GM12878 (cell line): ENCODE measurements around the gene SLC35E2B. TPM values are rescaled to one million over a fixed set of nuclear protein-coding genes. Genes with fewer than 3 reads are reported as not detected.
"Not testable (repeated sequence)": the region's sequence is repeated elsewhere in the genome, so short reads cannot be mapped to it uniquely, and the experiment has no call there.

ENCODE experiments used
- ATAC-seq: fragments of 200-7000 bp; cut with Tn5 transposase; 3 replicates; pipeline ENCODE4 v1.9.1; 2020; ENCODE audit warnings: mild to moderate bottlenecking, moderate library complexity
- BruUV-seq: library from RNA; stranded (reverse); fragments of 400-500 nt; replicated peaks from 2 replicates; lab custom pipeline; 2021; lab: Mats Ljungman, UMichigan
- CTCF ChIA-PET: fragments of 300-600 bp; sonication (Branson Sonifier 250); formaldehyde crosslinking; extraction: SDS; loops from one replicate; lab custom pipeline; 2021; ENCODE audit warnings: inconsistent platforms; lab: Yijun Ruan, JAX
- POLR2A ChIA-PET: fragments of 350-600 bp; formaldehyde crosslinking; extraction: SDS; loops from one replicate; lab custom pipeline; 2021; ENCODE audit warnings: inconsistent platforms; lab: Charles Lee
- RAD21 ChIA-PET: fragments of 300-600 bp; sonication (Branson Sonifier 250); formaldehyde crosslinking; loops from one replicate; lab custom pipeline; 2023; ENCODE audit warnings: antibody characterized with exemption; ENCODE audit not compliant: unreplicated experiment; lab: Charles Lee
- SMC1A ChIA-PET: fragments of 300-600 bp; sonication (Branson Sonifier 250); formaldehyde crosslinking; loops from one replicate; lab custom pipeline; 2023; ENCODE audit not compliant: unreplicated experiment, uncharacterized antibody; lab: Charles Lee
- DNase-seq: peaks from one replicate; pipeline ENCODE4 v3.0.0-alpha.2; 2011; ENCODE audit warnings: low read depth, low spot score
- FAIRE-seq: peaks from 3 replicates; lab custom pipeline; 2011; peaks lifted over from hg19 to GRCh38; lab: Jason Lieb, UNC
- H2AFZ ChIP-seq: 2 replicates; pipeline ENCODE4 v1.6.0; 2011; ENCODE audit warnings: low read depth, low read length, control low read depth; ENCODE audit not compliant: control insufficient read depth
- H3K27ac ChIP-seq: 2 replicates; pipeline ENCODE4 v1.5.1; 2011; ENCODE audit warnings: control low read depth; ENCODE audit not compliant: control insufficient read depth, insufficient read depth
- H3K27me3 ChIP-seq, 2 experiments: replicated peaks in 1 of 2; 2 replicates each; pipeline versions ENCODE4 v1.6.0 to v1.6.1; 2011; ENCODE audit warnings: low read length in 1 of 2; ENCODE audit not compliant: control insufficient read depth in 2 of 2, insufficient read depth in 2 of 2
- H3K36me3 ChIP-seq, 2 experiments: 2 replicates each; pipeline ENCODE4 v1.5.1; 2011; ENCODE audit warnings: low read length in 1 of 2; ENCODE audit not compliant: control insufficient read depth in 2 of 2, insufficient read depth in 2 of 2
- H3K4me1 ChIP-seq: 2 replicates; pipeline ENCODE4 v1.6.1; 2011; ENCODE audit warnings: mild to moderate bottlenecking, low read length, moderate library complexity, mixed read lengths; ENCODE audit not compliant: control insufficient read depth, insufficient read depth
- H3K4me2 ChIP-seq: 2 replicates; pipeline ENCODE4 v1.6.0; 2011; ENCODE audit warnings: control low read depth; ENCODE audit not compliant: control insufficient read depth, insufficient read depth
- H3K4me3 ChIP-seq: fragments of 200-600 bp; sonication (generic); 2 replicates; pipeline ENCODE4 v1.5.1; 2016
- H3K79me2 ChIP-seq: 2 replicates; pipeline ENCODE4 v1.6.0; 2011; ENCODE audit warnings: low read length; ENCODE audit not compliant: control insufficient read depth, insufficient read depth
- H3K9ac ChIP-seq: 2 replicates; pipeline ENCODE4 v1.8.0; 2011; ENCODE audit warnings: low read length, control low read depth, mixed read lengths; ENCODE audit not compliant: control insufficient read depth, insufficient read depth
- H3K9me3 ChIP-seq: replicated peaks from 3 replicates; pipeline ENCODE4 v1.5.1; 2011; ENCODE audit warnings: mild to moderate bottlenecking, low read length; ENCODE audit not compliant: control insufficient read depth, insufficient read depth
- H4K20me1 ChIP-seq: 2 replicates; pipeline ENCODE4 v1.6.0; 2011; ENCODE audit not compliant: control insufficient read depth, insufficient read depth
- POLR2A ChIP-seq: IDR thresholded peaks from 2 replicates; pipeline ENCODE4 v1.6.1; 2011; ENCODE audit warnings: low read depth, mild to moderate bottlenecking, low read length
- SREBF2 ChIP-seq: IDR thresholded peaks from 2 replicates; pipeline ENCODE4 v1.6.1; 2012; ENCODE audit warnings: mild to moderate bottlenecking, low read length
- TAF1 ChIP-seq: IDR thresholded peaks from 2 replicates; pipeline ENCODE4 v1.6.1; 2011; ENCODE audit warnings: mild to moderate bottlenecking, low read depth, low read length, borderline replicate concordance
- ZNF24 ChIP-seq: fragments of 450-650 bp; IDR thresholded peaks from 2 replicates; pipeline ENCODE4 v1.6.1; 2017; ENCODE audit warnings: antibody characterized with exemption, mild to moderate bottlenecking
- WGBS: methylation state at CpG from one replicate; pipeline ENCODE4 v1.1.6; 2016; ENCODE audit warnings: low lambda C conversion rate; ENCODE audit not compliant: insufficient replicate concordance, insufficient coverage; ENCODE audit errors: missing lambda C conversion rate; 5-methylcytosine and 5-hydroxymethylcytosine counted together
- in situ Hi-C: fragments of 300-500 bp; cut with MboI; formaldehyde crosslinking; loops from 9 replicates; pipeline ENCODE4 v1.14.3; 2018; ENCODE audit warnings: mixed read lengths
- intact Hi-C: fragments of 100-400 bp; cut with micrococcal nuclease; formaldehyde crosslinking; loops from one replicate; pipeline ENCODE4 v1.14.2; 2022; ENCODE audit not compliant: unreplicated experiment
- polyA plus RNA-seq, 11 experiments: library from polyadenylated mRNA; depleted of rRNA in 4 of 11; unstranded in 6 of 11; stranded (reverse) in 5 of 11; fragments of >200 nt; fragmentation: Nextera tagmentation in 4 of 11; fragmentation: Illumina TruSeq in 1 of 11; extraction: Ambion mirVana in 4 of 11; extraction: Trizol in 1 of 11; gene quantifications; 1 replicate in 1 of 11; 2 replicates in 10 of 11; pipeline versions ENCODE4 v1.2.1 to v1.2.3, GENCODE V29; 2011 to 2016; ENCODE audit warnings: inconsistent platforms in 2 of 11, missing spikeins in 2 of 11, low read depth in 1 of 11
- total RNA-seq, 4 experiments: library from RNA; depleted of rRNA in 3 of 4; stranded (reverse); fragments of >200 nt in 3 of 4; fragmentation: Illumina TruSeq in 1 of 4; extraction: Trizol in 1 of 4; gene quantifications; 2 replicates each; pipeline versions ENCODE4 v1.2.1 to v1.2.3, GENCODE V29; 2013 to 2021

The SLC35E2B gene
- total and polyA plus RNA-seq, 10 of the 15 experiments (the other 5 are each of a cell fraction or from before 2014, with no cell fraction given): 2.6 to 36.7 (median 18.6) TPM

DNA sequence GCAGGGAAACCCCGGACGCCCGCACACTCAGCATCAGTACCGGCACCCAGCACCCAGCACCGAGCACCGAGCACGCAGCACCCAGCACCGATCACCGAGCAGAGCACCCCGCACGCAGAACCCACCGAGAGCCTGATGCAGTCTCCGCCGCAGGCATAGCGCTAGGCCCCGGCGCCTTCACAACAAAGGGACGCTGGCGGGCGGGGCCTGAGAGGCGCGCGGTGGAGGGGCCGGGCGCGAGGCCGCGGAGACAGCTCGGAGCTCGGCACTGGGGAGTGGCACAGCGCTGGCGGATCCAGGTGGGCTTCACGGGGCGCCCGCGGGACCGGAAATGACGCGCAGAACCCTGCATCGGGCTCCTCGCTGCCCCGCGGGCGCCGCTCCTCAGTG lies 276 bp downstream of the SLC35E2B start:
- SMC1A ChIA-PET, H4K20me1 ChIP-seq, H3K36me3 ChIP-seq, H3K4me1 ChIP-seq, FAIRE-seq, H3K27me3 ChIP-seq, H3K79me2 ChIP-seq, in situ Hi-C loops, POLR2A ChIA-PET, DNase-seq, RAD21 ChIA-PET, CTCF ChIA-PET, H2AFZ ChIP-seq, H3K9me3 ChIP-seq, H3K4me2 ChIP-seq, intact Hi-C loops, BruUV-seq: not testable (repeated sequence)
- 1% methylated on average over 30 of the region's 45 CpGs for WGBS
- TF ChIP-seq TAF1 (0 out of 2 replicates have a peak, but pooled peaks have one; percentile 18), ZNF24 (peak; percentile 71), SREBF2 (peak; percentile 55), POLR2A (0 out of 2 replicates have a peak, but pooled peaks have one; percentile 22)
- Histone ChIP-seq H3K4me3 (peak overlapping the region; percentile 60), H3K27ac (peak overlapping the region; percentile 78), H3K9ac (peak overlapping the region; percentile 67; the same call in 1 of the 2 replicates)
- peak; percentile 84 for ATAC-seq

DNA sequence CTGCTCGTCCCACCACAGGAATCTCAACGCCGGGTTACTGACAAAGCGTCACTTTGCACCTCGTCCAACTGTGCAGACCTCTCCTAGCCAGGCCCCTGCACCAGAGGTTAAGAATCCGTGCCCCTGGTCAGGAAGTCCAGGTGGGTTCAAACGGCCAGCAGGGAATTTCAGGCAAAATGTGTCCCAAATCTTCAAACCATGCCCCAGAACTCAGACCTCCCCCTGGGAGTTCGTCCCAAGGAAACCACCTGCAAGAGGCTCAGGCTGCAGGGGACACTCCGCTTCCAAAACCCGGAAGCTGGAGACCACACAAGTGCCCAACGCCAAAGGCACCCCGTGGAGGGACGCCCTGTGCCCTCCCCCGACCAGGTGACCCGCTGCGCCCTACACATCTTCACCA lies 1.2 kb downstream of the SLC35E2B start:
- peak; percentile 15 for ATAC-seq
- H3K36me3 ChIP-seq, H4K20me1 ChIP-seq, H2AFZ ChIP-seq, H3K27me3 ChIP-seq, FAIRE-seq, in situ Hi-C loops, BruUV-seq, POLR2A ChIA-PET, H3K4me1 ChIP-seq, CTCF ChIA-PET, SMC1A ChIA-PET, DNase-seq, intact Hi-C loops, H3K9ac ChIP-seq, RAD21 ChIA-PET, H3K9me3 ChIP-seq: not testable (repeated sequence)
- peak overlapping the region; percentile 47; the same call in 1 of the 2 replicates for H3K4me3 ChIP-seq
- peak overlapping the region; percentile 39; the same call in 1 of the 2 replicates for H3K27ac ChIP-seq
- peaks cover 11% of the 10 kb centered on the region for H3K79me2 ChIP-seq
- 0 out of 2 replicates have a peak overlapping the region, but pooled peaks have one; percentile 33 for H3K4me2 ChIP-seq
- 0% methylated on average over 2 of the region's 16 CpGs for WGBS

DNA sequence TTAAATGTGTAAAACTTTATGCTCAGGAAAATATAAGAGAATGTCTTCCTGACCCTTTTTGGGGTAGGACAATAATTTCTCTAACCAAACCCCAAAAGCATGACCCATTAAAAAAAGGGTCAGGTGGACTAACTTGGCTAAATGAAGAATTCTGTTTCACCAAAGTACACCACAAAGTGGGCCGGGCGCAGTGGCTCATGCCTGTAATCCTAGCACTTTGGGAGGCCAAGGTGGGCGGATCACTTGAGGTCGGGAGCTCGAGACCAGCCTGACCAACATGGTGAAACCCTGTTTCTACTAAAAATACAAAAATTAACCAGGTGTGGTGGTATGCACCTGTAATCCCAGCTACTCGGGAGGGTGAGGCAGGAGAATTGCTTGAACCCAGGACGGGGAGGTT lies 3.1 kb downstream of the SLC35E2B start:
- H3K27me3 ChIP-seq, H3K9ac ChIP-seq, H3K4me3 ChIP-seq, FAIRE-seq, H3K27ac ChIP-seq, H3K9me3 ChIP-seq, intact Hi-C loops, H4K20me1 ChIP-seq, DNase-seq, CTCF ChIA-PET, SMC1A ChIA-PET, H2AFZ ChIP-seq, H3K36me3 ChIP-seq, RAD21 ChIA-PET, BruUV-seq, in situ Hi-C loops, POLR2A ChIA-PET, H3K4me1 ChIP-seq, H3K4me2 ChIP-seq, ATAC-seq: not testable (repeated sequence)
- WGBS: 67% methylated on average over 3 of the region's 7 CpGs
- peaks cover 14% of the 10 kb centered on the region for H3K79me2 ChIP-seq
